AG09309 (cell line): ENCODE data around the gene SPATA31A7.
"Not testable (repeated sequence)": the region's sequence is repeated elsewhere in the genome, so short reads cannot be mapped to it uniquely, and the experiment has no call there.

Experiments
- DNase-seq: peaks from one replicate; pipeline ENCODE4 v3.0.0-alpha.2; 2010; ENCODE audit warnings: low read depth
- H3K4me3 ChIP-seq: 2 replicates; pipeline ENCODE4 v1.5.1; 2011; ENCODE audit warnings: mild to moderate bottlenecking, low read depth, low read length, moderate library complexity; ENCODE audit not compliant: control insufficient read depth

SPATA31A7 gene

GRCh38 chr9:61189736-61190135 is at the start of gene SPATA31A7:
Gene SPATA31A7, plus strand, starts transcription at chr9:61190036. Its CDS starts 29 bp downstream, at chr9:61190065.
- not testable (repeated sequence) for H3K4me3 ChIP-seq

GRCh38 chr9:61226438-61226837 is 36.6 kb downstream of the SPATA31A7 start:
- not testable (repeated sequence) for H3K4me3 ChIP-seq, DNase-seq

More at GRCh38 chr9:61189736-61190135, at the start of gene SPATA31A7:
- DNase-seq, result not testable (repeated sequence)
